ENCODE measurements around the gene MVB12B. TPM values are rescaled to one million over a fixed set of nuclear protein-coding genes. Genes with fewer than 3 reads are reported as not detected.
A peak's percentile ranks its signal among the peaks of the same experiment; 100 is the strongest.

MVB12B gene
- total RNA-seq, 1 donor from 2014 or later: 47.5 TPM

GRCh38 chr9:126488881-126489404 is 162.3 kb downstream of the MVB12B start:
- H3K27ac ChIP-seq: no peak overlapping the region
- ATAC-seq: peak; percentile 22

GRCh38 chr9:126489581-126490213 is 163.1 kb downstream of the MVB12B start:
- Histone ChIP-seq H3K27ac (no peak overlapping the region), H3K36me3 (no peaks in the 10 kb centered on the region), H3K4me1 (no peaks in the 10 kb centered on the region), H3K9me3 (no peaks in the 10 kb centered on the region), H3K4me3 (no peak overlapping the region), H3K27me3 (no peaks in the 10 kb centered on the region)
- TF ChIP-seq CTCF (IDR thresholded peaks at IDR 0.05): no peak
- no peak for ATAC-seq
- intact Hi-C loops (cut with DNase I): loop anchor here (10.0 kb wide), 1 partner anchor 175 kb away; no protein-coding TSS in a partner anchor
- DNase-seq: no peak

More at GRCh38 chr9:126488881-126489404, 162.3 kb downstream of the MVB12B start:
- Histone ChIP-seq H3K4me1 (no peaks in the 10 kb centered on the region), H3K27me3 (no peaks in the 10 kb centered on the region), H3K9me3 (no peaks in the 10 kb centered on the region), H3K4me3 (no peak overlapping the region), H3K36me3 (peaks cover 3% of the 10 kb centered on the region)
- TF ChIP-seq CTCF (IDR thresholded peaks at IDR 0.05): no peak
- intact Hi-C loops (cut with DNase I): no loop called here
- DNase-seq: no peak

- no peak overlapping the region for H3K4me3 ChIP-seq
- no peak overlapping the region for H3K27ac ChIP-seq
- DNase-seq: no peak
- H3K27me3 ChIP-seq: no peaks in the 10 kb centered on the region
- no peak for TF ChIP-seq CTCF (IDR thresholded peaks at IDR 0.05)
- H3K4me1 ChIP-seq: no peaks in the 10 kb centered on the region
- intact Hi-C loops (cut with DNase I): loop anchor here (10.0 kb wide), 1 partner anchor 175 kb away; no protein-coding TSS in a partner anchor
- no peaks in the 10 kb centered on the region for H3K36me3 ChIP-seq
- no peak for ATAC-seq
- H3K9me3 ChIP-seq: no peaks in the 10 kb centered on the region
Measured at GRCh38 chr9:126490214-126490631, 163.6 kb downstream of the MVB12B start.

- no peak for DNase-seq
- intact Hi-C loops (cut with DNase I): loop anchor here (10.0 kb wide), 1 partner anchor 176 kb away; no protein-coding TSS in a partner anchor
- peak; percentile 77 for ATAC-seq
Measured at GRCh38 chr9:126490871-126491567, 164.4 kb downstream of the MVB12B start.

GRCh38 chr9:126491568-126491879 is 164.9 kb downstream of the MVB12B start:
- Histone ChIP-seq H3K9me3 (no peaks in the 10 kb centered on the region), H3K4me1 (no peaks in the 10 kb centered on the region), H3K4me3 (no peak overlapping the region), H3K36me3 (no peaks in the 10 kb centered on the region), H3K27me3 (no peaks in the 10 kb centered on the region), H3K27ac (no peak overlapping the region)
- DNase-seq (no peak), ATAC-seq (no peak)
- intact Hi-C loops (cut with DNase I): loop anchor here (10.0 kb wide), 1 partner anchor 177 kb away; no protein-coding TSS in a partner anchor
- TF ChIP-seq CTCF (IDR thresholded peaks at IDR 0.05): no peak

More at GRCh38 chr9:126490871-126491567, 164.4 kb downstream of the MVB12B start:
- Histone ChIP-seq H3K9me3 (no peaks in the 10 kb centered on the region), H3K4me3 (no peak overlapping the region), H3K36me3 (no peaks in the 10 kb centered on the region), H3K27ac (no peak overlapping the region), H3K27me3 (no peaks in the 10 kb centered on the region), H3K4me1 (no peaks in the 10 kb centered on the region)
- peak; percentile 93 for TF ChIP-seq CTCF (IDR thresholded peaks at IDR 0.05)
